Ovary (tissue), 3 donors: ENCODE results near the gene TRIM36.

ENCODE experiments used
- EP300 ChIP-seq: sonication (generic); formaldehyde crosslinking; IDR thresholded peaks from one replicate; pipeline ENCODE4 v1.6.1; 2017; ENCODE audit warnings: antibody characterized with exemption
- POLR2A ChIP-seq: fragments of 450-650 bp; IDR thresholded peaks from one replicate; pipeline ENCODE4 v1.6.1; 2017; ENCODE audit warnings: antibody characterized with exemption, mild to moderate bottlenecking, moderate library complexity
- TF ChIP-seq, protein P1 (sequence below), 3 donors: fragments of 450-650 bp in 2 of 3; fragments of 200-600 bp in 1 of 3; IDR thresholded peaks; one replicate each; pipeline versions ENCODE4 v1.5.1 to v1.8.0; 2016 to 2022; ENCODE audit warnings: antibody characterized with exemption in 3 of 3, mild to moderate bottlenecking in 1 of 3
- donor health status: DM: no; HTN: no; CAD: no.

DNA sequence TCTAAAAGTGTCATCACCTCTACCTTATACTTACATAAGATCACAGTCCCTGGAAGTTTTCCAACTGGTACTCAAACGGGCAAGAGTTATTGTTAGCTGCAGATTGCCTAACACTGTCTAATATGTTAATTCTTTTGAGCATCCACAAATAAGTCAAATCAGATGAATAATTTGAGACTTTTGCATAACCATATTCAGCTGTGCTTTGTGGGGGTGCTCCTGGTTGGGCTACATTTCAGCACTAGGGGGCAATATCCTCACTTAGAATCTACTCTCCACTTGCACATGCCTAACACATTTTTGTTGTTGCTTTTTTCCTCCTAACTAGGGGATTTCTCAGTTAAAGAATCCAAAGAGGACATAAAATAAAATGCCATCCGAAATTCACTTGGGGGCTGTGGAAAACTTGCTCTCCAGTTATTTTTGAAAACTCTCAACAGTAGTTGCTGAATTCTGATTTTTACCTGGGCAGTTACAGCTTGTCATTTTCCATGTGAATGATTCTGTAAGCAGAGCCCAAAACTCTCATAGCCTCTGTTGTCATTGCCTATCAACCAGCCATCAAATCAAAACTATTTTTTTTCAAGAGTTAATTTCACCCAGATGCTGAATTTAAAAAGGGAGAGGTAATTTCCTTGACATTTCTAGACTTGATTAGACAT is 71.5 kb downstream of the TRIM36 start:
- TF ChIP-seq POLR2A (no peak), EP300 (no peak)
- TF ChIP-seq, protein P1, sequence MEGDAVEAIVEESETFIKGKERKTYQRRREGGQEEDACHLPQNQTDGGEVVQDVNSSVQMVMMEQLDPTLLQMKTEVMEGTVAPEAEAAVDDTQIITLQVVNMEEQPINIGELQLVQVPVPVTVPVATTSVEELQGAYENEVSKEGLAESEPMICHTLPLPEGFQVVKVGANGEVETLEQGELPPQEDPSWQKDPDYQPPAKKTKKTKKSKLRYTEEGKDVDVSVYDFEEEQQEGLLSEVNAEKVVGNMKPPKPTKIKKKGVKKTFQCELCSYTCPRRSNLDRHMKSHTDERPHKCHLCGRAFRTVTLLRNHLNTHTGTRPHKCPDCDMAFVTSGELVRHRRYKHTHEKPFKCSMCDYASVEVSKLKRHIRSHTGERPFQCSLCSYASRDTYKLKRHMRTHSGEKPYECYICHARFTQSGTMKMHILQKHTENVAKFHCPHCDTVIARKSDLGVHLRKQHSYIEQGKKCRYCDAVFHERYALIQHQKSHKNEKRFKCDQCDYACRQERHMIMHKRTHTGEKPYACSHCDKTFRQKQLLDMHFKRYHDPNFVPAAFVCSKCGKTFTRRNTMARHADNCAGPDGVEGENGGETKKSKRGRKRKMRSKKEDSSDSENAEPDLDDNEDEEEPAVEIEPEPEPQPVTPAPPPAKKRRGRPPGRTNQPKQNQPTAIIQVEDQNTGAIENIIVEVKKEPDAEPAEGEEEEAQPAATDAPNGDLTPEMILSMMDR (IDR thresholded peaks at IDR 0.05) = peak in 1 of 3 donors; percentile 45
